ENCODE measurements around the gene CLCA2.

CLCA2 gene

DNA sequence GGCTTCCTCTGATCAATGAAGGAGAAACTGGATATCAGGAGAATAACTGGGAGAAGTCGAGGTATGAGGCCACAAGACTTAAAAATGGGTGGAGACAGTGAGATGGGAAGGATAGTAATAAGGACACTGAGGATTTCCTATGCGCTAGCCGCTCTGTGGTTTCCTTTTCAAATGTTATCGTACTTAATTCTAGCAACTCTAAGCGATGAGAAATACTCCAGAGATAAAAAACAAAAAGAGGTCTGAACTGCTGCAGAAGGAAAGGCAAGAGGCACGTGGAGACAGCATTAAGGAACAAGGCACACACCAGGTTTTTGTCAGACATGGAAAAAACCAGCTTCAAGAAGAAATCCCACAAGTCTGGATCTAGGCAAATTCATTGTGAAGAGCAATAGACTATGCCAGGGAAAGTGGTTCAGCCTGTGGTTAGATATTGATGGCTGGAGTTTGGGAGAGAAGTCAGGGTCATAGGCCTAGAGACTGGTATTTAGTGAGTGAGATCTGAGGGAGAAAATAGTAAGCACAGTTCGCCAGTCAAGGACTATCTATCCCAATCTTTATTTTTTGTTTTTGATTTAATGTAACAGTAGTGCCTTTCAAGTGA lies 5.3 kb downstream of the CLCA2 start:
- no peak for DNase-seq (ENCODE audit: low spot score)

DNA sequence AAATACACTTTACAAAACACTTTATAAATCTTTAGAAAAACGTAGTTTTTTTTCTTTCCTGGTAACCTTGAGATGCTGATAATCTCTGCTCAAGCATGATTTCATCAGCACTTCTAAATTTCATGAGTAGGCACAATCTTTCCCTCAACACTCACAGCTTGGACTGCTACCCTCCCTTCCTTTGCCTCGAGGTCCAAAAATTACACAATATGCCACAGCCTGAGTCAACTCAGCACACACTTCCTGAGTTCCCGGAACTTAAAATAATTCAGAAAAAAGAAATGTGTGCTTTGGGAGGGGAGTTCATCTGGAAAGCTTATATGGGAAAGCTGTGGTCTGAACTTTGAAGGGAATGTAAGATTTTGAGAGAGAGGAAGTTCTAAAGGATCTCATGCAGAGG lies 5.9 kb downstream of the CLCA2 start:
- peak; percentile 51 for DNase-seq (ENCODE audit: low spot score)

DNA sequence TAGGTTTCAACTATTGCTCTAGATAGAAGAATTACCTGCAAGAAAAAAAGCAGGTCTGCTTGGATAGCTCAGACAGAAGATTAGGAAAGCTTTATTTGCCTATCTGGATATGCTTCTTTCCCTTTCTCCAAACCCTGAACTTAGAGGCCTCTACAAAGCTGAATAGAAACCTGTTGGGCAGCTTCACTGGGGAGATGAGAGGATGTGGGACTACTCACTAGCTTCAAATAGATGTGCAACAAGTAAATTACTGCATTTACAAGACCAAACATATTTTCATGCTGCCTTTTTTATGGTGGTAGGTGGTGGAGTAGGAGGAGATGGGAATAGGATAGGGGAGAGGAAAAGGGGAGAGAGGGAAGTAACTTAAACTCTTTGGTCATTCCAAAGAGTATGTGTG lies 6.4 kb downstream of the CLCA2 start:
- no peak for DNase-seq (ENCODE audit: low spot score)

- DNase-seq (ENCODE audit: low spot score): no peak
Observed at GRCh38 chr1:86434059-86434458, 10.1 kb downstream of the CLCA2 start.

DNA sequence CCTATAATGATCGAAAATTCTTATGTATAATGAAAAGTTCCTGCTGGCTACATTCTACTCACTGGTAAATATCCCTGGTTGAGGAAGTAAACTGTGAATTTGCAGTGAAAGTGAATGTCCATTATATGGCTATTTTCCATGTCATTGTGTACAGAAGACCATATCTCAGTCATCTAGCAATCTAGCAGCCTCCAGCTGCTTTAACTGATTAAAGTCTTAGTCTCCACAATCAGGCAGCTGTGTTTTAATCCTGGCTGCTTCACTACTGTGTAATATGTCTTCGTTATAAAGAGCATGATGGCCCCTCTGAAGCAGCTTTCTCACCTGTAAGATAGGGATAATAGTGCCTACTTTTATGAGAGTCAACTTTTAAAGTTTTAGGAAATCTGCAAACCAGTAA lies 11.4 kb downstream of the CLCA2 start:
- DNase-seq (ENCODE audit: low spot score): no peak

DNA sequence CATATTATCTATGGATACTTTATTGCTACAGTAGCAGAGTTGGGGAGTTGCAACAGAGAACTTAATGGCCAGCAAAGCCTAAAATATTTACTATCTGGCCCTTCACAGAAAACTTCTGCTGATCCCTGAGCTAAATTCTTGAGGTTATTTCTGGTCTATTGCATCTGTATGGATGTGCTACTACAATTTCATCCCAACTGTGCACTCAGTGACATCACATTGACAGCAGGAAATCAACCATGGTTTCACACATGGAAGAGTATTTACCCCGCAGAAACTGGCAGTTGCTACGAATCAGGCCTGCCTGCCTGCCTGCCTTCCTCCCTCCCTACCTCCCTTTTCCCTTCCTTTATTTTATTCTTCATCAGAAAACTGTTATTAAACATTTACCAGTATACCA lies 12.1 kb downstream of the CLCA2 start:
- DNase-seq (ENCODE audit: low spot score): no peak

DNA sequence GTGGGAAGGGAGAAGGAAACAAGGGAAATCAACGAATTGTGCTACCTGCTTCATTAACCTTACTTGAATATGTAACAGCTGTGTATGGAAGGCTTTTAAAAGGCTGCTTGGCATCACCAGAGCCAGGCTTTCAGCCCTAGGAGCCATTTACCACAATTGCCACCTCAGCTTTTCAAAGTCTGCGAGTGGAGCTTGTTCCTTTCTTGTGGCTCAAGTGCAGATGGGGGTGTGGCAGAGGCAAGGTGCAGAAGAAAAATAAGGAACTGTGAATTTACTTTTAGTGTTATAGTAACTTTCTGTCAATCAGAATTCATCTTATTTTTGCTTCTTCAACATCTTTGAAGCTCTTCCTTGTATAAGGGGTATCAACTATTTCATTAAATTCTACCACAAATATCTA lies 17.6 kb downstream of the CLCA2 start:
- no peak for DNase-seq (ENCODE audit: low spot score)

- DNase-seq (ENCODE audit: low spot score): no peak
Observed at GRCh38 chr1:86441997-86442396, 18.0 kb downstream of the CLCA2 start.

- DNase-seq (ENCODE audit: low spot score): no peak
Observed at GRCh38 chr1:86445919-86446318, 21.9 kb downstream of the CLCA2 start.

- peak; percentile 84 for DNase-seq (ENCODE audit: low spot score)
Observed at GRCh38 chr1:86447198-86447790, 23.3 kb downstream of the CLCA2 start.

GRCh38 chr1:86448670-86449069 lies 24.7 kb downstream of the CLCA2 start:
- no peak for DNase-seq (ENCODE audit: low spot score)

GRCh38 chr1:86449103-86449502 lies 25.1 kb downstream of the CLCA2 start:
- no peak for DNase-seq (ENCODE audit: low spot score)

DNA sequence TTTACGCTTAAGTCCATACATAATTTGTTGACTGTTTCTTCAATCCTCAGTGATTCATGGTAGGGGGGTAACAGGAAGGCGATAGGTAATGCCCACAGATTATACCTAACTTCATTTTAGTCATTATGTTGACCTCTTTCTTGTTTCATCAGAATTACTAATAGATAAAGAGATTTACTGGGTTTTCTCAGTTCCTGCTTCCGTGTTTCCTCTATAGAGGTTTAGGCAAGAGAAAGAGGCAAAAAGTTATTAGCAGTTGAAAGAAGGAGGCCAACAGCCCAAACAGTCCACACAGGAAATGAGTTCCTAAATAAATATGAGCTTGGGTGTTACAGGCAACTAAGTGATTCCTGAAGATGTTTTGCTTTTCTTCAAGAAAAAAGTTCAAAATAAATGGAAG lies 26.9 kb downstream of the CLCA2 start:
- no peak for DNase-seq (ENCODE audit: low spot score)

DNA sequence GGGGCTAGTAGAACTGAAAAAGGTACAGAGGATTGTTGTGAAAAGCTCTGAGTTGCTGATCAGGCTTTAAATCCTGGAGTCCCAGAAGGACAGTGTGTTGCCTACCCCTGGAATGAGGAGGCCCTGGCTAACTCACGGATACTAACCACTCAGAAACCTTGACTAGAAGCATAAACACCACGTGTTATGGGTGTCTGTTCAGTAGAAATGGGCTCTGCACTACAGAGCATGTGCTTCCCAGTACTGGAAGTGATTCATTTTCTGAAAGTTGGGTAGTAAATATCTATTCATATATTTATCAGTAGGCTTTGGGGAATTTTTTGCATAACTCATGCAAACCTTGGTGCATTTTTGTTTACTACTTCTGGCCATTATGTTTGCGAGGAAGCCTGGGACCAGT lies 29.7 kb downstream of the CLCA2 start:
- DNase-seq (ENCODE audit: low spot score): no peak

DNA sequence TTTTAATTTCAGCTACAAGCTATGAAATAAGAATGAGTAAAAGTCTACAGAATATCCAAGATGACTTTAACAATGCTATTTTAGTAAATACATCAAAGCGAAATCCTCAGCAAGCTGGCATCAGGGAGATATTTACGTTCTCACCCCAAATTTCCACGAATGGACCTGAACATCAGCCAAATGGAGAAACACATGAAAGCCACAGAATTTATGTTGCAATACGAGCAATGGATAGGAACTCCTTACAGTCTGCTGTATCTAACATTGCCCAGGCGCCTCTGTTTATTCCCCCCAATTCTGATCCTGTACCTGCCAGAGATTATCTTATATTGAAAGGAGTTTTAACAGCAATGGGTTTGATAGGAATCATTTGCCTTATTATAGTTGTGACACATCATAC lies 31.1 kb downstream of the CLCA2 start:
- DNase-seq (ENCODE audit: low spot score): no peak

DNA sequence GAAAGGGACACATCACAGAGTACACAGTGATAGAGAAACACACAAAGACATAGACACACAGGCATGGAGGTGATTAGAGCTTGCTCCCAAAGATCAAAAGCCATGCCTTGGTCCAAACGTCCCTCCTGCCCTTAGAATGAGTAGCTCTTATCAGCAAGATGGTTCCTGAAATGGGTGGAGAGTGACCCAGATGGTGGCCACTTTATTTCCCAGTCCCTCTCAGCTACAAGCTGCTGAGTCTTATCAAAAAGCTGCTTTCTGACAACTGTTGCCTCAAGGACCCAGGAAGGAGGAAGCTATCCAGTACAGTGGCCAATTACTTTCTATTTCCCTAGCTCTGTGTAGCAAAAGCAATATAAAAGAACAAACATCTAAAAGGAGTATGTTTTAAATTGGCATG lies 37.0 kb downstream of the CLCA2 start:
- no peak for DNase-seq (ENCODE audit: low spot score)

GRCh38 chr1:86461482-86461881 lies 37.5 kb downstream of the CLCA2 start:
- no peak for DNase-seq (ENCODE audit: low spot score)

DNA sequence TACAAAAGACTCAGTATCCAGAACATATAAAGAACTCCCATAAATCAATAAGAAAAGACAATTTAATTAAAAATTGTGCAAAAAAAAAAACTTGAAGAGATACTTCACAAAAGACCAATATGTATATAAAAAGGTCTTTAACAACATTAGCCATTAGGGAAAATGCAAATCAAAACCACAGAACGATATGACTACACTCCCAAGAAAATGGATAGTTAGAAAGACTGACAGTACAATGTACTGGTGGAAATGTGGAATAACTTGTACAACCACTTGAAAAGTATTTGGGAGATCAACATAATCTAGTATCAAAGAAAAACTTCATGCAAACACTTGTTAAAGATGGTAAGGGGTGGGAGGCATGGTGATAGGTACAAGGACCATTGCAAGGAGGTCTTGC lies 40.8 kb downstream of the CLCA2 start:
- no peak for DNase-seq (ENCODE audit: low spot score)

GRCh38 chr1:86466109-86466844 lies 42.3 kb downstream of the CLCA2 start:
- no peak for DNase-seq (ENCODE audit: low spot score)

DNA sequence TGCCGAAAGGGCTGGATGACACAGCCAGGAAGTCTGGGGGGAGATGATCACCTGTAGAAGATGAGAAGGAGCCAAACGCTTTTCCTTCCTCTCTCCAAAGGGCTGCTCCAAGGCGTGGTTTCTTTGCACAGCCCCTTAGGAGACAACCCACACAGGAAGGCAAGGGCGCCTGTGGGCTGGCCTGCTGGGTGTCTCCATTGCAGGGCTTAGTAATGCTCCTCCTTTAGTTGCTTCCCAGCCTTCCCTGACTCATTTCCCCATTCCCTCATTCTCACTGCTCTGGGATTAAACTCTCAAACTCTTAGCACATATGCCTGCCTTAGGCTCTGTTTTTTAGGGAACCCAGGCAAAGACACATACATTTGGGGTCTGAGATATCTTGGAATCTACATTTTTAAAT lies 43.0 kb downstream of the CLCA2 start:
- no peak for DNase-seq (ENCODE audit: low spot score)

GRCh38 chr1:86468501-86468977 lies 44.6 kb downstream of the CLCA2 start, which contains the start of gene CLCA1:
Gene CLCA1, plus strand, starts transcription at chr1:86468927. Its CDS starts 45 bp downstream, at chr1:86468972.
- no peak for DNase-seq (ENCODE audit: low spot score)

GRCh38 chr1:86470859-86471258 lies 46.9 kb downstream of the CLCA2 start:
- DNase-seq (ENCODE audit: low spot score): peak; percentile 23

DNA sequence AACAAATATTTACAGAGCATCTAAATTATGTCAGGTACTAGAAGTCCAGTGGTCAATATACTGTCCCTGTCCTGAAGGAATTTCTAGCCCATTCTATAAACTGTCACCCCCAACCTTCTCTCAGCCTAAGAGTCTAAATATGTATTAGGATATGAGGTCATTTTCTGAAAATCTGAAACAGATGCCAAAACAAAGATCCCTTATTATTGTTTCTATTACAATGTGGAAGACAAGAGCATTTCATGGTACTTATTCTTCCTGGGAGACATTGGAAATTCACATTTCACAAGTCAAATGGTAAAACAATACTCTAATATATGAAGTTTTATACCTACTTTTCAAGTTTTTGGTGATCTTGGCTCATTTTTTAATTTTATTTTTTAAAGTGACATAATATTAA lies 47.3 kb downstream of the CLCA2 start:
- DNase-seq (ENCODE audit: low spot score): no peak

Measured in Ammon's horn (tissue), 1 donor.